Measurements from ENCODE around the gene CENPV. TPM values are rescaled to one million over a fixed set of nuclear protein-coding genes. Genes with fewer than 3 reads are reported as not detected.

The CENPV gene
- total RNA-seq, 1 donor from 2014 or later: 13.2 TPM

- H3K27ac Mint-ChIP-seq (ENCODE audit: unreplicated experiment): no peak overlapping the region
- H3K9me3 Mint-ChIP-seq (ENCODE audit: unreplicated experiment): no peaks in the 10 kb centered on the region
- no peaks in the 10 kb centered on the region for H3K27me3 Mint-ChIP-seq (ENCODE audit: unreplicated experiment)
- DNase-seq (ENCODE audit: extremely low spot score, unreplicated experiment): no peak
- no peak overlapping the region for H3K4me3 Mint-ChIP-seq (ENCODE audit: unreplicated experiment)
- H3K36me3 Mint-ChIP-seq (ENCODE audit: unreplicated experiment): peaks cover 5% of the 10 kb centered on the region
- TF ChIP-seq CTCF (IDR thresholded peaks at IDR 0.05): no peak
- no peaks in the 10 kb centered on the region for H3K4me1 Mint-ChIP-seq (ENCODE audit: unreplicated experiment)
Measured at GRCh38 chr17:16294560-16294959, 58.7 kb downstream of the CENPV start.

- H3K27me3 Mint-ChIP-seq (ENCODE audit: unreplicated experiment): no peaks in the 10 kb centered on the region
Measured at GRCh38 chr17:16293931-16294330, 59.3 kb downstream of the CENPV start.

More at GRCh38 chr17:16293931-16294330, 59.3 kb downstream of the CENPV start:
- no peak for DNase-seq (ENCODE audit: extremely low spot score, unreplicated experiment)
- no peak for TF ChIP-seq CTCF (IDR thresholded peaks at IDR 0.05)
- Mint-ChIP-seq H3K9me3 (ENCODE audit: unreplicated experiment) (no peaks in the 10 kb centered on the region), H3K27ac (ENCODE audit: unreplicated experiment) (no peak overlapping the region), H3K36me3 (ENCODE audit: unreplicated experiment) (peaks cover 5% of the 10 kb centered on the region), H3K4me1 (ENCODE audit: unreplicated experiment) (no peaks in the 10 kb centered on the region), H3K4me3 (ENCODE audit: unreplicated experiment) (no peak overlapping the region)

Other genes with a start within 250 kb of the CENPV start
- gene NCOR1, start 137.9 kb downstream of the CENPV start, total RNA-seq: 132 and 136 TPM in 2 replicates
- gene PIGL, start 136.3 kb downstream of the CENPV start, total RNA-seq: 28.6 and 31.0 TPM in 2 replicates
- gene UBB, start 27.6 kb upstream of the CENPV start, total RNA-seq: 1,191 and 1,207 TPM in 2 replicates
- 1.3 and 1.9 TPM in 2 replicates for gene TRPV2, start 62.1 kb upstream of the CENPV start, total RNA-seq
- 1.8 and 2.0 TPM in 2 replicates for gene LRRC75A, start 138.7 kb upstream of the CENPV start, total RNA-seq
- gene ZNF287, start 215.7 kb upstream of the CENPV start, total RNA-seq: 10.9 and 11.8 TPM in 2 replicates